D341Med (cell line): ENCODE data around the gene ATP1A3.
A peak's percentile ranks its signal among the peaks of the same experiment; 100 is the strongest.
"Not testable (repeated sequence)": the region's sequence is repeated elsewhere in the genome, so short reads cannot be mapped to it uniquely, and the experiment has no call there.

Source experiments
- DNase-seq: peaks from one replicate; pipeline ENCODE4 v3.0.0; 2012; ENCODE audit warnings: low spot score

Gene ATP1A3

GRCh38 chr19:41993612-41994483, at the start of gene ATP1A3:
Gene ATP1A3, minus strand, starts transcription at chr19:41994230. Its CDS starts 154 bp downstream, at chr19:41994076.
- DNase-seq, result peak; percentile 98

GRCh38 chr19:42042455-42043170, 48.6 kb upstream of the ATP1A3 start:
- peak; percentile 74 for DNase-seq

- not testable (repeated sequence) for DNase-seq
These were observed 46.5 kb upstream of the ATP1A3 start for GRCh38 chr19:42040491-42040890.

- DNase-seq, result no peak
These were observed 46.0 kb upstream of the ATP1A3 start for GRCh38 chr19:42040031-42040430.

GRCh38 chr19:42038666-42039065, 44.6 kb upstream of the ATP1A3 start:
- DNase-seq, result no peak

GRCh38 chr19:42037649-42038048, 43.6 kb upstream of the ATP1A3 start:
- no peak for DNase-seq

- peak; percentile 83 for DNase-seq
These were observed 40.8 kb upstream of the ATP1A3 start for GRCh38 chr19:42034640-42035391.

GRCh38 chr19:42033413-42033812, 39.4 kb upstream of the ATP1A3 start:
- DNase-seq, result no peak

GRCh38 chr19:42032431-42032830, 38.4 kb upstream of the ATP1A3 start:
- DNase-seq, result no peak

- DNase-seq, result peak; percentile 28
These were observed 36.8 kb upstream of the ATP1A3 start for GRCh38 chr19:42030645-42031440.

GRCh38 chr19:42028304-42029216, 34.5 kb upstream of the ATP1A3 start:
- peak; percentile 71 for DNase-seq

GRCh38 chr19:42024622-42025111, 30.6 kb upstream of the ATP1A3 start:
- DNase-seq, result no peak

- no peak for DNase-seq
These were observed 29.9 kb upstream of the ATP1A3 start for GRCh38 chr19:42023943-42024260.

- no peak for DNase-seq
These were observed 29.3 kb upstream of the ATP1A3 start for GRCh38 chr19:42023121-42023942.

- DNase-seq, result no peak
These were observed 28.6 kb upstream of the ATP1A3 start for GRCh38 chr19:42022616-42023015.

- DNase-seq, result no peak
These were observed 27.2 kb upstream of the ATP1A3 start for GRCh38 chr19:42021185-42021584.

GRCh38 chr19:42018503-42019193, 24.6 kb upstream of the ATP1A3 start:
- DNase-seq, result no peak

GRCh38 chr19:42017040-42017439, 23.0 kb upstream of the ATP1A3 start:
- no peak for DNase-seq

- not testable (repeated sequence) for DNase-seq
These were observed 18.7 kb upstream of the ATP1A3 start for GRCh38 chr19:42012747-42013146.
